NT2/D1 (cell line): Measurements from ENCODE around the gene MRPL2.

Source experiments
- SUZ12 ChIP-seq: IDR thresholded peaks from 2 replicates; pipeline ENCODE4 v1.6.1; 2011; ENCODE audit not compliant: insufficient read length, insufficient read depth; ENCODE audit errors: extremely low read depth
- YY1 ChIP-seq: IDR thresholded peaks from 2 replicates; pipeline ENCODE4 v1.6.1; 2011; ENCODE audit not compliant: insufficient read length, insufficient read depth
- ZNF274 ChIP-seq: IDR thresholded peaks from 2 replicates; pipeline ENCODE4 v1.6.1; 2011; ENCODE audit warnings: mild to moderate bottlenecking, low read depth, low read length

GRCh38 chr6:43007126-43007525 lies 52.1 kb downstream of the MRPL2 start:
- TF ChIP-seq SUZ12 (no peak), YY1 (no peak), ZNF274 (no peak)
